ENCODE results near the gene MCTP2. TPM values are rescaled to one million over a fixed set of nuclear protein-coding genes. Genes with fewer than 3 reads are reported as not detected.

MCTP2 gene
- total RNA-seq, 1 donor from 2014 or later, result 1.5 TPM

GRCh38 chr15:94205366-94205765 lies 26.0 kb upstream of the MCTP2 start:
- DNase-seq (ENCODE audit: low spot score), result no peak
- no peaks in the 10 kb centered on the region for H3K9me3 Mint-ChIP-seq (ENCODE audit: unreplicated experiment)
- H3K4me3 Mint-ChIP-seq (ENCODE audit: unreplicated experiment), result no peak overlapping the region
- peaks cover 1% of the 10 kb centered on the region for H3K27me3 Mint-ChIP-seq (ENCODE audit: unreplicated experiment)
- no peak overlapping the region for H3K27ac Mint-ChIP-seq (ENCODE audit: unreplicated experiment)
- H3K4me1 Mint-ChIP-seq (ENCODE audit: unreplicated experiment), result peaks cover 3% of the 10 kb centered on the region
- no peak for TF ChIP-seq CTCF (IDR thresholded peaks at IDR 0.05; ENCODE audit: unreplicated experiment)
- H3K36me3 Mint-ChIP-seq (ENCODE audit: low read depth, unreplicated experiment), result no peaks in the 10 kb centered on the region

- DNase-seq (ENCODE audit: low spot score), result no peak
- no peak for TF ChIP-seq CTCF (IDR thresholded peaks at IDR 0.05; ENCODE audit: unreplicated experiment)
- no peak overlapping the region for H3K4me3 Mint-ChIP-seq (ENCODE audit: unreplicated experiment)
- H3K27ac Mint-ChIP-seq (ENCODE audit: unreplicated experiment), result no peak overlapping the region
- no peaks in the 10 kb centered on the region for H3K9me3 Mint-ChIP-seq (ENCODE audit: unreplicated experiment)
- no peaks in the 10 kb centered on the region for H3K36me3 Mint-ChIP-seq (ENCODE audit: low read depth, unreplicated experiment)
- H3K4me1 Mint-ChIP-seq (ENCODE audit: unreplicated experiment), result peaks cover 3% of the 10 kb centered on the region
- peaks cover 2% of the 10 kb centered on the region for H3K27me3 Mint-ChIP-seq (ENCODE audit: unreplicated experiment)
Observed at GRCh38 chr15:94206463-94207167, 24.7 kb upstream of the MCTP2 start.

- Mint-ChIP-seq H3K27ac (ENCODE audit: unreplicated experiment) (no peak overlapping the region), H3K9me3 (ENCODE audit: unreplicated experiment) (no peaks in the 10 kb centered on the region), H3K4me1 (ENCODE audit: unreplicated experiment) (no peaks in the 10 kb centered on the region), H3K4me3 (ENCODE audit: unreplicated experiment) (no peak overlapping the region), H3K36me3 (ENCODE audit: low read depth, unreplicated experiment) (no peaks in the 10 kb centered on the region), H3K27me3 (ENCODE audit: unreplicated experiment) (peaks cover 2% of the 10 kb centered on the region)
- DNase-seq (ENCODE audit: low spot score), result no peak
- TF ChIP-seq CTCF (IDR thresholded peaks at IDR 0.05; ENCODE audit: unreplicated experiment), result no peak
Observed at GRCh38 chr15:94212291-94212690, 19.1 kb upstream of the MCTP2 start.

GRCh38 chr15:94225616-94226015 lies 5.7 kb upstream of the MCTP2 start:
- no peak for TF ChIP-seq CTCF (IDR thresholded peaks at IDR 0.05; ENCODE audit: unreplicated experiment)
- H3K27me3 Mint-ChIP-seq (ENCODE audit: unreplicated experiment), result peaks cover 2% of the 10 kb centered on the region
- H3K9me3 Mint-ChIP-seq (ENCODE audit: unreplicated experiment), result no peaks in the 10 kb centered on the region
- H3K27ac Mint-ChIP-seq (ENCODE audit: unreplicated experiment), result no peak overlapping the region
- peaks cover 4% of the 10 kb centered on the region for H3K4me1 Mint-ChIP-seq (ENCODE audit: unreplicated experiment)
- no peaks in the 10 kb centered on the region for H3K36me3 Mint-ChIP-seq (ENCODE audit: low read depth, unreplicated experiment)
- no peak for DNase-seq (ENCODE audit: low spot score)
- H3K4me3 Mint-ChIP-seq (ENCODE audit: unreplicated experiment), result no peak overlapping the region

- Mint-ChIP-seq H3K27me3 (ENCODE audit: unreplicated experiment) (peaks cover 3% of the 10 kb centered on the region), H3K9me3 (ENCODE audit: unreplicated experiment) (no peaks in the 10 kb centered on the region), H3K36me3 (ENCODE audit: low read depth, unreplicated experiment) (no peaks in the 10 kb centered on the region)
Observed at GRCh38 chr15:94228611-94229010, 2.8 kb upstream of the MCTP2 start.

More at GRCh38 chr15:94228611-94229010, 2.8 kb upstream of the MCTP2 start:
- Mint-ChIP-seq H3K4me1 (ENCODE audit: unreplicated experiment) (peaks cover 4% of the 10 kb centered on the region), H3K27ac (ENCODE audit: unreplicated experiment) (no peak overlapping the region), H3K4me3 (ENCODE audit: unreplicated experiment) (no peak overlapping the region)
- no peak for DNase-seq (ENCODE audit: low spot score)
- TF ChIP-seq CTCF (IDR thresholded peaks at IDR 0.05; ENCODE audit: unreplicated experiment), result no peak
